ENCODE measurements around the gene GATAD2A. TPM values are rescaled to one million over a fixed set of nuclear protein-coding genes. Genes with fewer than 3 reads are reported as not detected.
A peak's percentile ranks its signal among the peaks of the same experiment; 100 is the strongest.

The GATAD2A gene
- total RNA-seq, 2 donors from 2014 or later: 102 to 145 TPM

- Histone ChIP-seq H3K36me3 (no peaks in the 10 kb centered on the region), H3K27ac (peak within 1 kb of the TSS; percentile 75), H3K9ac (ENCODE audit: low read depth in 2 of 2, low read length in 2 of 2) (peak within 1 kb of the TSS; percentile 76 to 92), H3K4me1 (peaks cover 8% of the 10 kb centered on the region), H3K27me3 (no peaks in the 10 kb centered on the region), H3K4me3 (peak within 1 kb of the TSS; percentile 65), H3K9me3 (no peaks in the 10 kb centered on the region)
- intact Hi-C loops (cut with DNase I): no loop called here
- DNase-seq: peak; percentile 32
- TF ChIP-seq, protein P1, sequence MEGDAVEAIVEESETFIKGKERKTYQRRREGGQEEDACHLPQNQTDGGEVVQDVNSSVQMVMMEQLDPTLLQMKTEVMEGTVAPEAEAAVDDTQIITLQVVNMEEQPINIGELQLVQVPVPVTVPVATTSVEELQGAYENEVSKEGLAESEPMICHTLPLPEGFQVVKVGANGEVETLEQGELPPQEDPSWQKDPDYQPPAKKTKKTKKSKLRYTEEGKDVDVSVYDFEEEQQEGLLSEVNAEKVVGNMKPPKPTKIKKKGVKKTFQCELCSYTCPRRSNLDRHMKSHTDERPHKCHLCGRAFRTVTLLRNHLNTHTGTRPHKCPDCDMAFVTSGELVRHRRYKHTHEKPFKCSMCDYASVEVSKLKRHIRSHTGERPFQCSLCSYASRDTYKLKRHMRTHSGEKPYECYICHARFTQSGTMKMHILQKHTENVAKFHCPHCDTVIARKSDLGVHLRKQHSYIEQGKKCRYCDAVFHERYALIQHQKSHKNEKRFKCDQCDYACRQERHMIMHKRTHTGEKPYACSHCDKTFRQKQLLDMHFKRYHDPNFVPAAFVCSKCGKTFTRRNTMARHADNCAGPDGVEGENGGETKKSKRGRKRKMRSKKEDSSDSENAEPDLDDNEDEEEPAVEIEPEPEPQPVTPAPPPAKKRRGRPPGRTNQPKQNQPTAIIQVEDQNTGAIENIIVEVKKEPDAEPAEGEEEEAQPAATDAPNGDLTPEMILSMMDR (IDR thresholded peaks at IDR 0.05): no peak
Measured at GRCh38 chr19:19514881-19515641, 109.6 kb downstream of the GATAD2A start, which contains the start of gene TSSK6. TSS of gene TSSK6 (minus strand) at chr19:19515548. CDS start at chr19:19515427, 121 bp downstream.

GRCh38 chr19:19515642-19516519 is 110.4 kb downstream of the GATAD2A start, which contains the start of gene NDUFA13:
TSS of gene NDUFA13 (plus strand) at chr19:19516225. CDS start at chr19:19516239, 14 bp downstream.
- Histone ChIP-seq H3K9me3 (no peaks in the 10 kb centered on the region), H3K4me1 (peaks cover 8% of the 10 kb centered on the region), H3K4me3 (peak within 1 kb of the TSS; percentile 65), H3K27me3 (no peaks in the 10 kb centered on the region), H3K9ac (ENCODE audit: low read depth in 2 of 2, low read length in 2 of 2) (peak within 1 kb of the TSS; percentile 76 to 92), H3K27ac (peak within 1 kb of the TSS; percentile 75), H3K36me3 (no peaks in the 10 kb centered on the region)
- TF ChIP-seq, protein P1 (IDR thresholded peaks at IDR 0.05): no peak
- intact Hi-C loops (cut with DNase I): no loop called here
- peak; percentile 96 for DNase-seq

- H3K36me3 ChIP-seq: no peaks in the 10 kb centered on the region
- no peak overlapping the region for H3K27ac ChIP-seq
- intact Hi-C loops (cut with DNase I): no loop called here
- TF ChIP-seq, protein P1 (IDR thresholded peaks at IDR 0.05): no peak
- H3K4me3 ChIP-seq: peak overlapping the region; percentile 65
- no peaks in the 10 kb centered on the region for H3K9me3 ChIP-seq
- no peaks in the 10 kb centered on the region for H3K27me3 ChIP-seq
- no peak for DNase-seq
- H3K9ac ChIP-seq (ENCODE audit: low read depth in 2 of 2, low read length in 2 of 2): no peak overlapping the region
- peaks cover 8% of the 10 kb centered on the region for H3K4me1 ChIP-seq
Measured at GRCh38 chr19:19517235-19517619, 111.8 kb downstream of the GATAD2A start.

GRCh38 chr19:19520989-19521388 is 115.5 kb downstream of the GATAD2A start:
- Histone ChIP-seq H3K9ac (ENCODE audit: low read depth in 2 of 2, low read length in 2 of 2) (no peak overlapping the region), H3K27ac (no peak overlapping the region), H3K9me3 (no peaks in the 10 kb centered on the region), H3K36me3 (no peaks in the 10 kb centered on the region), H3K4me1 (peaks cover 5% of the 10 kb centered on the region), H3K27me3 (no peaks in the 10 kb centered on the region), H3K4me3 (no peak overlapping the region)
- TF ChIP-seq, protein P1 (IDR thresholded peaks at IDR 0.05): no peak
- no peak for DNase-seq
- intact Hi-C loops (cut with DNase I): no loop called here

DNA sequence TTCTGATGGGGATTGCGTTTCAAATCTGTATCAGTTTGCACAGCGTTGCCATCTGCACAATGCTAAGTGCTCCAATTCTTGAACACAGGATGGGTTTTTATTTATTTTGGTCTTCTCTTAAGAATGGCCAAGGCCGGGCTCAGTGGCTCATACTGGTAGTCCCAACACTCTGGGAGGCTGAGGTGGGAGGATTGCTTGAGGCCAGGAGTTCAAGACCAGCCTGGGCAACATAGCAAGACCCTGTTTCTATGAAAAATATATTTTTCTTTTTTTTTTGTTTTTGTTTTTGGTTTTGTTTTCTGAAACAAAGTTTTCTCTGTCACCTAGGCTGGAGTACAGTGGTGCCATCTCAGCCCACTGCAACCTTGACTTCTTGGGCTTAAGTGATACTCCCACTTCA is 117.7 kb downstream of the GATAD2A start:
- H3K27ac ChIP-seq: no peak overlapping the region
- no peaks in the 10 kb centered on the region for H3K36me3 ChIP-seq

More for the DNA sequence above, 117.7 kb downstream of the GATAD2A start:
- Histone ChIP-seq H3K9me3 (no peaks in the 10 kb centered on the region), H3K9ac (ENCODE audit: low read depth in 2 of 2, low read length in 2 of 2) (no peak overlapping the region), H3K4me3 (no peak overlapping the region), H3K27me3 (no peaks in the 10 kb centered on the region), H3K4me1 (no peaks in the 10 kb centered on the region)
- intact Hi-C loops (cut with DNase I): no loop called here
- TF ChIP-seq, protein P1 (IDR thresholded peaks at IDR 0.05): no peak
- no peak for DNase-seq
